Endothelial cell of umbilical vein (primary cell): ENCODE measurements around the gene ODAD3. TPM values are rescaled to one million over a fixed set of nuclear protein-coding genes. Genes with fewer than 3 reads are reported as not detected.

Source experiments
- BruUV-seq: library from RNA; stranded (reverse); fragments of 400-500 nt; replicated peaks from 2 replicates; lab custom pipeline; 2021; lab: Mats Ljungman, UMichigan
- CTCF ChIA-PET: fragments of 300-600, 350-600 bp; sonication (Branson Sonifier 250); formaldehyde crosslinking; loops from one replicate; lab custom pipeline; 2021; ENCODE audit warnings: antibody characterized with exemption, inconsistent platforms; lab: Charles Lee
- POLR2A ChIA-PET: fragments of 300-600, 350-600 bp; sonication (Branson Sonifier 250); formaldehyde crosslinking; loops from one replicate; lab custom pipeline; 2021; ENCODE audit warnings: antibody characterized with exemption, inconsistent platforms; lab: Charles Lee
- DNase-seq: peaks from one replicate; pipeline ENCODE4 v3.0.0-alpha.2; 2011; ENCODE audit warnings: low read depth, low spot score
- FAIRE-seq: peaks from 2 replicates; lab custom pipeline; 2011; peaks lifted over from hg19 to GRCh38; lab: Jason Lieb, UNC
- H2AFZ ChIP-seq: 2 replicates; pipeline ENCODE4 v1.6.0; 2012; ENCODE audit warnings: low read depth, low read length, control low read depth, inconsistent platforms
- H3K27ac ChIP-seq: 2 replicates; pipeline ENCODE4 v1.5.1; 2011; ENCODE audit warnings: low read depth, mild to moderate bottlenecking, control low read depth, low read length, moderate library complexity; ENCODE audit not compliant: insufficient read depth
- H3K27me3 ChIP-seq, 2 experiments: 2 replicates each; pipeline versions ENCODE4 v1.6.0 to v1.6.1; 2011; ENCODE audit warnings: low read length in 2 of 2, mixed read lengths in 1 of 2; ENCODE audit not compliant: control insufficient read depth in 2 of 2, insufficient read depth in 2 of 2
- H3K36me3 ChIP-seq, 2 experiments: 2 replicates in 1 of 2; 3 replicates in 1 of 2; pipeline ENCODE4 v1.5.1; 2011; ENCODE audit warnings: low read length in 2 of 2, mild to moderate bottlenecking in 1 of 2, moderate library complexity in 1 of 2; ENCODE audit not compliant: control insufficient read depth in 2 of 2, insufficient read depth in 2 of 2; ENCODE audit errors: extremely low read depth in 1 of 2
- H3K4me1 ChIP-seq: 3 replicates; pipeline ENCODE4 v1.5.1; 2011; ENCODE audit warnings: mild to moderate bottlenecking, low read length; ENCODE audit not compliant: control insufficient read depth, insufficient read depth; ENCODE audit errors: extremely low read depth
- H3K4me2 ChIP-seq: 2 replicates; pipeline ENCODE4 v1.6.1; 2011; ENCODE audit warnings: low read length, control low read depth, mixed read lengths; ENCODE audit not compliant: insufficient read depth
- H3K4me3 ChIP-seq, 3 experiments: fragments of 200-600 bp in 1 of 3; sonication (generic), shearing (Covaris generic) in 1 of 3; replicated peaks in 1 of 3; 2 replicates each; pipeline ENCODE4 v1.5.1; 2011 to 2016; ENCODE audit warnings: control low read depth in 3 of 3, low read length in 3 of 3, mild to moderate bottlenecking in 2 of 3, inconsistent platforms in 1 of 3, low read depth in 1 of 3, moderate library complexity in 1 of 3; ENCODE audit not compliant: insufficient read depth in 1 of 3
- H3K79me2 ChIP-seq: 2 replicates; pipeline ENCODE4 v1.6.0; 2012; ENCODE audit warnings: low read length, inconsistent platforms; ENCODE audit not compliant: control insufficient read depth, insufficient read depth
- H3K9ac ChIP-seq: replicated peaks from 2 replicates; pipeline ENCODE3; 2011; ENCODE audit warnings: low read length, control low read depth; ENCODE audit not compliant: insufficient read depth; ENCODE audit errors: extremely low read depth
- H3K9me1 ChIP-seq: replicated peaks from 3 replicates; pipeline ENCODE4 v1.6.0; 2011; ENCODE audit warnings: mild to moderate bottlenecking, low read length; ENCODE audit not compliant: control insufficient read depth, insufficient read depth; ENCODE audit errors: extremely low read depth
- H3K9me3 ChIP-seq: replicated peaks from 2 replicates; pipeline ENCODE4 v1.5.1; 2012; ENCODE audit warnings: low read length, inconsistent platforms; ENCODE audit not compliant: control insufficient read depth, insufficient read depth
- H4K20me1 ChIP-seq: replicated peaks from 2 replicates; pipeline ENCODE3; 2011; ENCODE audit warnings: mild to moderate bottlenecking, low read length; ENCODE audit not compliant: control insufficient read depth, insufficient read depth; ENCODE audit errors: extremely low read depth
- CTCF ChIP-seq, 2 donors: IDR thresholded peaks; 1 replicate in 1 of 2; 2 replicates in 1 of 2; pipeline ENCODE4 v1.5.1; 2011; ENCODE audit warnings: low read length in 2 of 2, mild to moderate bottlenecking in 2 of 2, moderate library complexity in 2 of 2, control low read depth in 1 of 2, inconsistent platforms in 1 of 2, low read depth in 1 of 2; ENCODE audit not compliant: insufficient read depth in 1 of 2; ENCODE audit errors: extremely low read depth in 1 of 2
- EZH2 ChIP-seq: IDR thresholded peaks from 2 replicates; pipeline ENCODE4 v1.6.1; 2012; ENCODE audit warnings: borderline replicate concordance, low read depth, mild to moderate bottlenecking, moderate library complexity, low read length, inconsistent platforms; ENCODE audit not compliant: severe bottlenecking
- FOS ChIP-seq: IDR thresholded peaks from 2 replicates; pipeline ENCODE4 v1.6.1; 2011; ENCODE audit warnings: mild to moderate bottlenecking, low read length, moderate library complexity, borderline replicate concordance; ENCODE audit not compliant: insufficient read depth
- JUN ChIP-seq: IDR thresholded peaks from 2 replicates; pipeline ENCODE4 v1.6.1; 2011; ENCODE audit warnings: borderline replicate concordance, low read depth; ENCODE audit not compliant: insufficient read length, insufficient read depth
- POLR2AphosphoS5 ChIP-seq: IDR thresholded peaks from 2 replicates; pipeline ENCODE4 v1.6.1; 2012; ENCODE audit warnings: low read depth, mild to moderate bottlenecking, control low read depth, low read length, moderate library complexity; ENCODE audit not compliant: insufficient read depth
- dilution Hi-C: fragments of 300-500 bp; cut with MboI; formaldehyde crosslinking; loops from one replicate; pipeline ENCODE4 v1.15.0; 2019; ENCODE audit warnings: low sequenced_read_pairs; ENCODE audit not compliant: extremely low pct_ligation_motif_present
- intact Hi-C: fragments of 100-400 bp; cut with micrococcal nuclease; formaldehyde crosslinking; loops from one replicate; pipeline ENCODE4 v1.10.0; 2022
- polyA plus RNA-seq, 4 experiments: library from polyadenylated mRNA; depleted of rRNA in 3 of 4; stranded (reverse) in 3 of 4; unstranded in 1 of 4; fragments of >200 nt; gene quantifications; 2 replicates each; pipeline versions ENCODE4 v1.2.1 to v1.2.3, GENCODE V29; 2011 to 2012; ENCODE audit warnings: missing spikeins in 1 of 4
- total RNA-seq: library from RNA; stranded (reverse); gene quantifications from 2 replicates; pipeline ENCODE4 v1.2.3, GENCODE V29; 2021

Gene ODAD3
- total and polyA plus RNA-seq, 2 donors (not counting 3 experiments of a cell fraction or from before 2014, with no cell fraction given), result 0.14 to 0.97 TPM

- dilution Hi-C loops, result no loop called here
These were observed 14.1 kb upstream of the ODAD3 start for GRCh38 chr19:11448923-11449554.

More at GRCh38 chr19:11448923-11449554, 14.1 kb upstream of the ODAD3 start:
- DNase-seq, result no peak
- ChIA-PET CTCF (interaction anchor here (3.0 kb wide), 1 partner anchor 155 kb away, joined by 13 read pairs; no protein-coding TSS in a partner anchor), POLR2A (no interaction called here)
- H3K36me3 ChIP-seq, result peaks cover 4 to 27% of the 10 kb centered on the region in 2 experiments
- H3K4me2 ChIP-seq, result no peak overlapping the region
- H2AFZ ChIP-seq, result no peak overlapping the region
- no peak overlapping the region for H3K4me3 ChIP-seq
- intact Hi-C loops, result no loop called here
- no peaks in the 10 kb centered on the region for H3K79me2 ChIP-seq
- no peak overlapping the region for H3K9ac ChIP-seq
- FAIRE-seq, result no peak
- no peaks in the 10 kb centered on the region for H3K9me3 ChIP-seq
- H4K20me1 ChIP-seq, result no peaks in the 10 kb centered on the region
- no TSS peak for BruUV-seq
- H3K9me1 ChIP-seq, result no peaks in the 10 kb centered on the region
- no peaks in the 10 kb centered on the region for H3K27me3 ChIP-seq
- TF ChIP-seq JUN (no peak), FOS (no peak), EZH2 (no peak), POLR2AphosphoS5 (no peak), CTCF (IDR thresholded peaks at IDR 0.05; ENCODE audit: extremely low read depth in 1 of 2, insufficient read depth in 1 of 2, low read depth in 1 of 2, low read length in 2 of 2) (no peak)
- H3K4me1 ChIP-seq, result no peaks in the 10 kb centered on the region
- no peak overlapping the region for H3K27ac ChIP-seq
